AG04450 (cell line): ENCODE measurements around the gene MEX3C. TPM values are rescaled to one million over a fixed set of nuclear protein-coding genes. Genes with fewer than 3 reads are reported as not detected.

Source experiments
- CTCF ChIA-PET: fragments of 300-600, 350-600 bp; formaldehyde crosslinking; extraction: SDS; loops from one replicate; lab custom pipeline; 2022; ENCODE audit warnings: antibody characterized with exemption, inconsistent platforms; lab: Charles Lee
- POLR2A ChIA-PET: fragments of 350-600 bp; formaldehyde crosslinking; extraction: SDS; loops from one replicate; lab custom pipeline; 2021; ENCODE audit warnings: antibody characterized with exemption, inconsistent platforms; lab: Yijun Ruan, JAX
- DNase-seq: peaks from one replicate; pipeline ENCODE4 v3.0.0-alpha.2; 2011; ENCODE audit warnings: low read depth, low spot score
- H3K27ac ChIP-seq: one replicate; pipeline ENCODE4 v1.5.1; 2012; ENCODE audit warnings: low read depth, low read length, control low read depth
- H3K27me3 ChIP-seq: one replicate; pipeline ENCODE4 v1.6.0; 2012; ENCODE audit warnings: low read length; ENCODE audit not compliant: control insufficient read depth, insufficient read depth
- H3K4me3 ChIP-seq: 2 replicates; pipeline ENCODE4 v1.5.1; 2011; ENCODE audit warnings: mild to moderate bottlenecking, low read depth, low read length, control low read depth
- H3K9me3 ChIP-seq: 2 replicates; pipeline ENCODE4 v1.5.1; 2012; ENCODE audit warnings: low read length; ENCODE audit not compliant: control insufficient read depth, insufficient read depth
- CTCF ChIP-seq: IDR thresholded peaks from 2 replicates; pipeline ENCODE4 v1.5.1; 2011; ENCODE audit warnings: low read depth, low read length, control low read depth, inconsistent platforms
- polyA plus RNA-seq: library from polyadenylated mRNA; depleted of rRNA; stranded (reverse); fragments of >200 nt; gene quantifications from 2 replicates; pipeline ENCODE4 v1.2.3, GENCODE V29; 2011

Gene MEX3C
- polyA plus RNA-seq, 1 experiment: 69.7 TPM

DNA sequence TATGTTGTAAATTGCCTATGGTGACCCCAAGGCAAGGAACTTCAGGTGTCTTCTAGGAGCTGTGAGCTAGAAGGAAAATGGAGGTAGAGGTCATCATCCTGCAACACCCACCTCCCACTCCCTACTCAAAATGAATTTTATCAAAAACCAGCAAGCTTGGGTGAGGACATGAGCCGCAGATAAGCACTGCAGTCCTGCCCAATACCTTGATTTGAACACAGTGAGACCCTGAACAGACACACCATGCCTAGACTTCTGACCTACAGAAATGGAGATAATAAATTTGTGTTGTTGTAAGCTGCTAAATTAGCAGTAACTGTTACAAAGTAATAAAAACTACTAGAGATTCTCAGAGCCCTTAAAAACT is 13.4 kb downstream of the MEX3C start:
- ChIA-PET CTCF (no interaction called here), POLR2A (no interaction called here)
- no peaks in the 10 kb centered on the region for H3K9me3 ChIP-seq
- no peak overlapping the region for H3K4me3 ChIP-seq
- TF ChIP-seq CTCF: no peak
- no peaks in the 10 kb centered on the region for H3K27me3 ChIP-seq
- DNase-seq: no peak
- H3K27ac ChIP-seq: no peak overlapping the region

GRCh38 chr18:51183372-51184090 is 13.9 kb downstream of the MEX3C start:
- Histone ChIP-seq H3K4me3 (no peak overlapping the region), H3K27me3 (no peaks in the 10 kb centered on the region), H3K9me3 (no peaks in the 10 kb centered on the region), H3K27ac (no peak overlapping the region)
- TF ChIP-seq CTCF: no peak
- ChIA-PET POLR2A (no interaction called here), CTCF (interaction anchor here (0.8 kb wide), 1 partner anchor 28 kb away, joined by 3 read pairs; no protein-coding TSS in a partner anchor)
- DNase-seq: no peak

GRCh38 chr18:51182824-51183223 is 14.7 kb downstream of the MEX3C start:
- no peaks in the 10 kb centered on the region for H3K27me3 ChIP-seq
- H3K4me3 ChIP-seq: no peak overlapping the region
- CTCF ChIA-PET: interaction anchor here (0.8 kb wide), 1 partner anchor 27 kb away, joined by 3 read pairs; no protein-coding TSS in a partner anchor
- TF ChIP-seq CTCF: no peak
- no peak for DNase-seq
- H3K9me3 ChIP-seq: no peaks in the 10 kb centered on the region
- no peak overlapping the region for H3K27ac ChIP-seq
- POLR2A ChIA-PET: interaction anchor here (2.1 kb wide), 1 partner anchor 15 kb away, joined by 6 read pairs; the partner anchor contains the start of gene MEX3C

DNA sequence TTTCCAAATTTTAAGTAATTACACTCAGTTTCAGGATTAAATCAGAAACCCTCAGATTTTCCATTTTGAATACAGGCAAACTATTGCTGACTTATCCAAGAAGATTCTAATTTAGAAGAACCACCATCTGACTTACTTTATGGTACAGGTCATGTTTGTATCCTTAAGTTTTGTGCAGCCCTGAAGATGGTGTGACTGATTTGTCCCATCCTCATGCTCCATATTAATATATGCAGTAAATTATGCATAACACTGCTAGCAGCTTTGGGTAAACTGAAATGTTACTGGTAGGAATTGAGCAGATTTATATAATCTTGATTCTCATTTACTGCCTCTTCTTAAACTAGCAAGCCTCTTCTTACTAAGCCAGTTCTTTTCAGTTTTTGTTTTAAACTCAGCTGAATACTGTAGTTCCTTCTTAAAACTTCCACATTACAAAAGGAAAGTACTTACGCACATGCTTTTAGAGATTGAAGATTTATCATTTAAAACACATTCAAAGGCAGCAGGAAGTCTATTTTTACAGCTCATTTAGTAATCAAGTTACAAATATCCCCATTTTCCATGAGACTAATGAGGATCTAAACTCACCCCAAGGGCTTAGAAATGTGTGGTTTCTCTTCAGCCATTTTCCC is 25.7 kb downstream of the MEX3C start:
- Histone ChIP-seq H3K4me3 (no peak overlapping the region), H3K27me3 (no peaks in the 10 kb centered on the region), H3K9me3 (no peaks in the 10 kb centered on the region), H3K27ac (no peak overlapping the region)
- DNase-seq: no peak
- ChIA-PET POLR2A (interaction anchor here (0.6 kb wide), 1 partner anchor 10 kb away, joined by 3 read pairs; no protein-coding TSS in a partner anchor), CTCF (no interaction called here)
- TF ChIP-seq CTCF: no peak

DNA sequence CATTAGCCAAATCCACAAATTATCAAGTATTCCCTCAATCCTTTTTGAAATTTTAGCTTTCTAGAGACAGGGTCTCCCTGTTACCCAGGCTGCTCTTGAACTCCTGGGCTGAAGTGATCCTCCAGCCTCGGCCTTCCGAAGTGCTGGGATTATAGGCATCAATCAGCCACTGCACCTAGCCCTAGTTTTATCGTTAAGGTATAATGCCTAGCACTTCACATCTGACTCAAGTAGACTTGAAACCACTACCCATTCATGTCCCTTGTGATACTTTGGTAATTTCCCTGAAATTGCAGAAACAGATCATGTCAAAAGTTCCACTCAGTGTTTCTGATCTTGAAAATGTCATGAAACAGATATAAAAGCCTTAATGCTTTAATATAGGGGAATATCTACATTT is 26.3 kb downstream of the MEX3C start:
- POLR2A ChIA-PET: no interaction called here
- H3K9me3 ChIP-seq: no peaks in the 10 kb centered on the region
- DNase-seq: no peak
- H3K27ac ChIP-seq: no peak overlapping the region
- H3K4me3 ChIP-seq: no peak overlapping the region
- no peak for TF ChIP-seq CTCF
- CTCF ChIA-PET: no interaction called here
- no peaks in the 10 kb centered on the region for H3K27me3 ChIP-seq
